HT1080 (cell line): ENCODE data around the gene CAMTA1. TPM values are rescaled to one million over a fixed set of nuclear protein-coding genes. Genes with fewer than 3 reads are reported as not detected.
"Not testable (repeated sequence)": the region's sequence is repeated elsewhere in the genome, so short reads cannot be mapped to it uniquely, and the experiment has no call there.

Experiments used
- DNase-seq: peaks from one replicate; pipeline ENCODE4 v3.0.0-alpha.2; 2015; ENCODE audit warnings: low read depth
- total RNA-seq: library from RNA; depleted of rRNA; stranded (reverse); fragments of >200 nt; shearing (Covaris generic); gene quantifications from 2 replicates; pipeline ENCODE4 v1.2.3, GENCODE V29; 2014

CAMTA1 gene
- total RNA-seq, 1 experiment from 2014 or later, result 59.2 TPM

- no peak for DNase-seq
These were observed 617.2 kb downstream of the CAMTA1 start for GRCh38 chr1:7402548-7402850.

DNA sequence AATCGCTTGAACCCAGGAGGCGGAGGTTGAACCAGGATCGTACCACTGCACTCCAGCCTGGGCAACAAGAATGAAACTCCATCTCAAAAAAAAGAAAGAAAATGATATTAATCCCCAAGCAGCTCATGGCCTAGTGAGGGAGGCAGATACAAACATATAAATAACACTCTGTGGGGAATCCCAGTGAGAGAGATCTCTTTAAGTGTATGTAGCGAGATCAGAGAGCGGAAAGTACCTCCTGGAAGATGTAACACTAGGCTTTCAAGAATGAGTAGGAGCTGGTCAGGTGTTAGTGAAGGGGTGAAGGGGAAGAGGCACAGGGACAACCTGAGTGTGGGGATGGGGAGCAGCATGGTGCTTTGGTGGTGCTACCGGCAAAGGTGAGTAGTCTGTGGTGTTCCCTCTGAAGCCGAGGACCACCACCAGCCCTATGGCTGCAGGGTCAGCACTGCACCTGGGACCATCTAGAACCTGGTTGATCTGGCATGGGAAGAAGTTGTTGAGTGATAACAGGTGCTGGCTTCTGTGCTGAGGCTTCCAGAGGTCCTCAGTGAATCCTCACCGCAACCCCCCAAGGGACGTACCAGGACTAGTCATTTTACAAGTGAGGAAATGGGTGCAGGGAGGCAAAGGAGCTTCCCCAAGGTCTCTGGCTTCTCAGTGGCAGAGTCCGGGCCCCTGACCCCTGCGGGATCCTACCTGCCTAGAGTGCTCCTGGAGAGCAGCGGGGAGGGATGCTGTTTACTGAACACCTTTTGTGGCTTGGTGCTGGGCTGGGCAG is 618.2 kb downstream of the CAMTA1 start:
- DNase-seq, result no peak

DNA sequence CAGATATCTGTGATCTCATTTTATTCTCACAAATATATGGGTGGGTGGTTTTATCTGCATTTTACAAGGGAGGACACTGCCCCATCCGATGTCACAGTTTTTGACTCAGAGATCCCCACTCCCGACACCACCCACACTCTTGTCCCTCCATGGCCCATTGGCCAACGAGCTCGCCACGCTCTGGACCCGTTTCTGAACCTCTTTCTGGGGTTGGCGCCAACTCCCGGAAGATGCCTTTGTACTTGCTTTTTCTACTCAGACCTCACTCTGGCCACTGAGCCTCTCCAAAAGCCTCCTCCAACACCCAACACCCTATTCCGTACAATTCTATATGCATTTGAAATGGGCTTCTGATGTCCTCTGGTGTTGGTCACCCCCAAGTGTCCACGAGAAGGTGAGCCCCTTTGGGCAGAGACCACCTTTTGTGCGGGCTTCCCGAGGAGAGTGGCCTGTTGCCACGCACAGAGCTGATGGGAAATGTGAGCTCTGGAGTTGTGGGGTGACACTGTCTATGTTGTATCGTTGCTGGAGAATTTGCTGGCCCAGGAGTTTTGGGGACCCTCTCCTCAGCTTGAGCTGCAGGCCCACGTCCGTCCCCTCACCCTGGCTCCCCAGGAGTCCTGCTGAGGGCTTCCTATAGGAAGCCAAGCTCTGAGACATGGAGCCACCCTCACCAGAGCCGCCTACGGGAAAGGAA is 618.9 kb downstream of the CAMTA1 start:
- DNase-seq, result no peak

DNA sequence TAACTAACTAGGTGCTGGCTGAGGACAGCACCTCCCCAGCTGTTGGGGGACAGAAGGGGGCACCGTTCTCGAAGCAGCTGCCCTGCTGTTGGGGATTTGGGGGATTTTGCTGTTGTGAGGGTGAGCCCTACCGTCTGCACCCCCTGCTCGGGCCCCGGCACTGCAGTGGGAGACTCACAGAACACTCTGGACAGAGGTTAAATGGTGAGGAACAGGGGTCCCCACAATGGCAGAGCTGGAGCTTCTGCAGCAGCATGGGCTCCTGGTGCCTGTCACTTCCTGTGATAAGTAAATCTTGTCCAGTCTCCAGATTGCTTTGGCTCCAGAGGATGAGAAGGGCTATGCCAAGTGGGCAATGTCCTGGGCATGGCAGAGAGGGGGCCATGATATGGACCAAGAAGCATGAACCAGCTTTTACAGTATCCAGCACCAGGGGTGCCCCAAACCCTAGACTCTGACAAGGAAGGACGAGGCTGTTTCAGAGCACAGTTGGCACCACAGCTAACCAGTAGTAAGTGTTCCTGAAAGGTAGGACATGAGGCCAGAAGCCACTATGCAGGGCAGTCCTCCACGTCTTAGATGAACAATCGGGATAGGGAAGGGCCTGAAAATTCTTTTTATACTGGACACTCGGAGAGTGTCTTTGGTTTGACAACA is 620.7 kb downstream of the CAMTA1 start:
- DNase-seq, result no peak

- DNase-seq, result no peak
These were observed 621.6 kb downstream of the CAMTA1 start for GRCh38 chr1:7406641-7407543.

- no peak for DNase-seq
These were observed 622.3 kb downstream of the CAMTA1 start for GRCh38 chr1:7407544-7407895.

GRCh38 chr1:7407980-7408770 is 622.9 kb downstream of the CAMTA1 start:
- no peak for DNase-seq

GRCh38 chr1:7408771-7409150 is 623.5 kb downstream of the CAMTA1 start:
- DNase-seq, result no peak

DNA sequence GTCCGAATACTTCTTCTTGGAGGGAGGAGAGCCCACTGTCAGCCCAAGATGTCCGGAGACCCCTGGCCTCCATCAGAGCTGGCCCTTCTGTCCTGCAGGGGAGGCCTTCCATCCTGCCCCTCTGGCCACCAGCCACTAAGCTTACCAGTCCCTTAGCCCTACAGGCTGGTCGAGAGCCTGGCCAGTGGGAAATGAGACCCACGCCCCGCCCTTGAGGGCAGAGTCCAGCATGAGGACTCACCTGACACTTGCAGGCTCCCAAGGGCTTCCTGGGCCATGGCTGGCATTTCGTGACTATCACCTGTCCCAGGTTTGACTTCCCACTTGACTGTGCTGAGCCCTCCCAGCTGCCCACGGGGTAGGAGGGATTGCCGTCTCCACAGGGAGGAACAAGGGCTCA is 624.0 kb downstream of the CAMTA1 start:
- no peak for DNase-seq

GRCh38 chr1:7410156-7410555 is 624.9 kb downstream of the CAMTA1 start:
- DNase-seq, result no peak

GRCh38 chr1:7417618-7418017 is 632.4 kb downstream of the CAMTA1 start:
- DNase-seq, result not testable (repeated sequence)

DNA sequence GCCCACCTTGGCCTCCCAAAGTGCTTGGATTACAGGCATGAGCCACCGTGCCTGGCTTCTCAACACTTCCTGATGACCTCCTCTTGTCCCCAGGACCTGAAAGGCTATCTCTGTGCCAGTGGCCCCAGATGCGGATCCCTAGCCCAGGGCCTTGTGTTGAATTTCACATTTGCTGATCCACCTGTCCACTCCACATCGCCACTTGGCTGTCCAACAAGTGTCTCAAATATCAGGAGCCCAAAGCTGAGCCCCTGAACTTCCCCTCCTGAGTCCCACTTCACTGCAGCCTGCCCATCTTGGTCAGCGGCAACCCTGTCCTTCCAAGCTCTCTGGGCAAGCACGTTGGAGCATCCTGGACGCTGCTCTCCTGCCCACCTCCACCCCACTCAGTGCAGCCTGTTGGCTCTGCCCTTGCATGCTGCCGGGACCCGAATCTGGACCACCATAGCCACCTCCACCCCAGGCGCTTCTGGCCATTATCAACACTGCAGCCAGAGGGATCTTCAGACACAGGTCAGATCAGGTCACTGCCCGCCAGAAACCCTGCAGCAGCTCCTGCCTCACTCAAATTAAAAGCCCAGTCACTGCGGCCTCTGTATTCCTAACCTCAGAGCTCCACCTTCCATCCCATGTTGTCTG is 633.3 kb downstream of the CAMTA1 start:
- no peak for DNase-seq

DNA sequence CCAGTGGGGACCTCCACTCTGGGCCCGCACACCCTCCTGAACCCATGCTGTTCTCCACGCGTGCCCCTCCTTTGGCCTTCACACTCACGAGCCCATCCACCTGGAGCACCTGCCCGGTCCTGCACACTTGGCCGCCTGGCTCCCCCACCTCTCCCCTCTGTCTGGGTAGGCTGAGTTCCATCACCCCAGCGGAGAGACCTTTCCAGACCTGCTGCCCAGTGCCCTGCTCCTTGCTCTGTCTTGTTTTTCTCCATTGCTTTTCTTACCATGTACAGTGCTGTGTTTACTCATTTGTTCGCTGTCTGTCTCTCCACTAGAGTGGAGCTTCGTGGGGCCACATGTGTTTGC is 634.8 kb downstream of the CAMTA1 start:
- DNase-seq, result no peak

GRCh38 chr1:7420470-7421100 is 635.3 kb downstream of the CAMTA1 start:
- no peak for DNase-seq

DNA sequence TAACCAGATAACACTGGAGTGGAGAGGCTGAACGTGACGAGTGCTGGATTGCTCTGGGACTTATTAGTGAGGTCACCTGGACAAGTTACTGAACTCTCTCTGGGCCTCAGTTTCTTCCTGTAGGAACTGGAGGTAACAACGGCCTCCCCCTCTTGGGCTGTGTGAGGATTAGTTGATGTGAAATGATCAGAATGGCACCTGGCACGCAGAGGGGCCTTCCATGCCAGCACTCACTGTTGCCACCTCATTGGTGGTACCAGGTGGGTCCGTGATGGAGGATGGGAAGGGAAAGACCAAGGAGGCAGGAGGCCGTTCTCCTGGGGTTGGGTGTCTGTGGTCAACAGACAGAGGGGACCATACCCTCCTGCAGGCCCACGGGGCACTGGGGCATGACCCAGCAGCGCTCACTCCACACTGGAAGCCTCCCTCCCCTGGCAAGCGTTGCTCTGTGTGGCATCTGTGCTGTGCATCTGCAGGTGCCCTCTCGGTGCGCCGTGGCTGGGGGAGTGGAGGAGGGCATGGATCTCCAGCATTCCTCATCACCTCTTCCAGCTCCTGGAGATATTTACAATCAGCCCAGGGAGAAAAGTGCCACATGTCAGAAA is 636.3 kb downstream of the CAMTA1 start:
- DNase-seq, result no peak

DNA sequence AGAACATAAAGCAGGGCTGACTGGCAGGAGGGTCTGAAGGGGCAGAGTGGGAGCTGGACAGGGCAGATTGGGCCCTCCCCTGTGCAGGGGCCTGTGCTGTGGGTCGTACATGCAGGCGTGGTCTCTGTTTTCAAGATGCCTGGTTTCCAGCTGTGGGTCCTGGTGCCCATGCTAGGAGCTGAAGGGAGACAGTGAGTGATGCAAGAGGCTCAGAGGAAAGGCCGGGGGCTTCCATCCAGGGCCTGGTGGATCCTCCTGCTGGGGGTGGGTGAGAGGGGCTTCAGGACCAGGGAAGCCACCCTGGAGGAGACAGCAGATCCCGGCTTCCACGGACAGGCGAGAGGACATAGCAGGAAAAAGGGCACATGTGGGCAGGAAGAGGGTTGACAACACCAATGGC is 636.8 kb downstream of the CAMTA1 start:
- DNase-seq, result no peak

GRCh38 chr1:7422561-7422960 is 637.3 kb downstream of the CAMTA1 start:
- DNase-seq, result no peak

- no peak for DNase-seq
These were observed 637.7 kb downstream of the CAMTA1 start for GRCh38 chr1:7422966-7423365.

- peak; percentile 13 for DNase-seq
These were observed 639.2 kb downstream of the CAMTA1 start for GRCh38 chr1:7424352-7424890.
